Cerebellar nuclear complex (tissue), 1 donor: Measurements from ENCODE around the gene ZBED1.
"Not testable (repeated sequence)": the region's sequence is repeated elsewhere in the genome, so short reads cannot be mapped to it uniquely, and the experiment has no call there.

Source experiments
- DNase-seq, 2 experiments: peaks; one replicate each; lab custom pipeline; 2025; lab: John Stamatoyannopoulos, UW

ZBED1 gene

GRCh38 chrX:2500803-2501558 lies at the start of gene ZBED1, which contains the start of gene DHRSX:
ZBED1 (minus strand) TSS chrX:2500976; CDS start chrX:2490719, 10,257 bp downstream.
DHRSX (minus strand) TSS chrX:2500976; CDS start chrX:2500925, 51 bp downstream.
- no peak for DNase-seq

GRCh38 chrX:2549876-2550275 lies 49.1 kb upstream of the ZBED1 start:
- DNase-seq = no peak

- no peak for DNase-seq
These were observed 48.1 kb upstream of the ZBED1 start for GRCh38 chrX:2548711-2549423.

GRCh38 chrX:2547736-2548135 lies 47.0 kb upstream of the ZBED1 start:
- no peak for DNase-seq

GRCh38 chrX:2546496-2546895 lies 45.7 kb upstream of the ZBED1 start:
- no peak for DNase-seq

GRCh38 chrX:2545144-2545543 lies 44.4 kb upstream of the ZBED1 start:
- DNase-seq = no peak

- no peak for DNase-seq
These were observed 42.2 kb upstream of the ZBED1 start for GRCh38 chrX:2542826-2543521.

- DNase-seq = no peak
These were observed 40.8 kb upstream of the ZBED1 start for GRCh38 chrX:2541603-2542002.

- no peak for DNase-seq
These were observed 39.7 kb upstream of the ZBED1 start for GRCh38 chrX:2540426-2540947.

- no peak for DNase-seq
These were observed 38.8 kb upstream of the ZBED1 start for GRCh38 chrX:2539586-2539985.

- no peak for DNase-seq
These were observed 37.4 kb upstream of the ZBED1 start for GRCh38 chrX:2538031-2538757.

GRCh38 chrX:2536974-2537373 lies 36.2 kb upstream of the ZBED1 start:
- DNase-seq = no peak

- no peak for DNase-seq
These were observed 35.4 kb upstream of the ZBED1 start for GRCh38 chrX:2536141-2536540.

GRCh38 chrX:2534261-2535021 lies 33.7 kb upstream of the ZBED1 start:
- DNase-seq = not testable (repeated sequence)

- no peak for DNase-seq
These were observed 32.6 kb upstream of the ZBED1 start for GRCh38 chrX:2533424-2533823.

GRCh38 chrX:2526390-2526789 lies 25.6 kb upstream of the ZBED1 start:
- DNase-seq = no peak

- no peak for DNase-seq
These were observed 23.1 kb upstream of the ZBED1 start for GRCh38 chrX:2523911-2524310.

GRCh38 chrX:2521927-2522386 lies 21.2 kb upstream of the ZBED1 start:
- DNase-seq = no peak

- no peak for DNase-seq
These were observed 20.5 kb upstream of the ZBED1 start for GRCh38 chrX:2521092-2521926.

GRCh38 chrX:2520539-2520938 lies 19.8 kb upstream of the ZBED1 start:
- no peak for DNase-seq
